Activated naive CD4-positive, alpha-beta T cell treated with anti-CD3 and anti-CD28 coated beads, Interleukin-2, amount 10 ng/mL, durations not matched to agents 7 days and 5 days (primary cell): ENCODE measurements around the gene NSG1.

Source experiments
- CTCF ChIA-PET: fragments of 350-600 bp; sonication (Branson Sonifier 250); formaldehyde crosslinking; loops from one replicate; lab custom pipeline; 2021; ENCODE audit warnings: antibody characterized with exemption; lab: Charles Lee
- DNase-seq: peaks from one replicate; pipeline ENCODE4 v3.0.0-alpha.2; 2020
- H3K27ac Mint-ChIP-seq: one replicate; pipeline ENCODE4 v1.8.0; 2021; ENCODE audit warnings: mild to moderate bottlenecking, moderate library complexity, mixed read lengths
- H3K27me3 Mint-ChIP-seq: one replicate; pipeline ENCODE4 v1.8.0; 2021; ENCODE audit warnings: mild to moderate bottlenecking, mixed read lengths
- H3K36me3 Mint-ChIP-seq: one replicate; pipeline ENCODE4 v1.8.0; 2021; ENCODE audit warnings: mixed read lengths
- H3K4me1 Mint-ChIP-seq: one replicate; pipeline ENCODE4 v1.8.0; 2021; ENCODE audit warnings: mixed read lengths
- H3K4me3 Mint-ChIP-seq: one replicate; pipeline ENCODE4 v1.8.0; 2021; ENCODE audit warnings: mild to moderate bottlenecking, moderate library complexity, mixed read lengths
- H3K9me3 Mint-ChIP-seq: one replicate; pipeline ENCODE4 v1.8.0; 2021; ENCODE audit warnings: mixed read lengths

The NSG1 gene

GRCh38 chr4:4395849-4396627, 9.1 kb downstream of the NSG1 start:
- no peak for DNase-seq
- peaks cover 4% of the 10 kb centered on the region for H3K9me3 Mint-ChIP-seq
- no peaks in the 10 kb centered on the region for H3K36me3 Mint-ChIP-seq
- peaks cover 13% of the 10 kb centered on the region for H3K27me3 Mint-ChIP-seq
- H3K4me1 Mint-ChIP-seq: no peaks in the 10 kb centered on the region
- CTCF ChIA-PET: interaction anchor here (1.6 to 1.8 kb wide), 2 partner anchors 12 to 35 kb away, joined by 5 read pairs; no protein-coding TSS in a partner anchor
- H3K27ac Mint-ChIP-seq: no peak overlapping the region
- H3K4me3 Mint-ChIP-seq: no peak overlapping the region

- Mint-ChIP-seq H3K27me3 (peaks cover 13% of the 10 kb centered on the region), H3K4me3 (no peak overlapping the region), H3K36me3 (no peaks in the 10 kb centered on the region), H3K9me3 (peaks cover 4% of the 10 kb centered on the region), H3K4me1 (no peaks in the 10 kb centered on the region), H3K27ac (no peak overlapping the region)
- no peak for DNase-seq
- CTCF ChIA-PET: no interaction called here
Measured at GRCh38 chr4:4396628-4397440, 9.9 kb downstream of the NSG1 start.

GRCh38 chr4:4397441-4397819, 10.5 kb downstream of the NSG1 start:
- DNase-seq: no peak
- no peaks in the 10 kb centered on the region for H3K36me3 Mint-ChIP-seq
- no peak overlapping the region for H3K27ac Mint-ChIP-seq
- H3K27me3 Mint-ChIP-seq: peaks cover 13% of the 10 kb centered on the region
- no peaks in the 10 kb centered on the region for H3K4me1 Mint-ChIP-seq
- CTCF ChIA-PET: no interaction called here
- no peak overlapping the region for H3K4me3 Mint-ChIP-seq
- peaks cover 4% of the 10 kb centered on the region for H3K9me3 Mint-ChIP-seq

- H3K4me3 Mint-ChIP-seq: no peak overlapping the region
- CTCF ChIA-PET: interaction anchor here (0.7 to 1.5 kb wide), 2 partner anchors 14 to 61 kb away, joined by 3 to 4 read pairs; no protein-coding TSS in a partner anchor
- no peak overlapping the region for H3K27ac Mint-ChIP-seq
- no peaks in the 10 kb centered on the region for H3K4me1 Mint-ChIP-seq
- peaks cover 4% of the 10 kb centered on the region for H3K9me3 Mint-ChIP-seq
- H3K36me3 Mint-ChIP-seq: no peaks in the 10 kb centered on the region
- peaks cover 10% of the 10 kb centered on the region for H3K27me3 Mint-ChIP-seq
- DNase-seq: no peak
Measured at GRCh38 chr4:4398430-4398829, 11.5 kb downstream of the NSG1 start.

GRCh38 chr4:4401036-4401435, 14.1 kb downstream of the NSG1 start:
- H3K27me3 Mint-ChIP-seq: peaks cover 7% of the 10 kb centered on the region
- no peak overlapping the region for H3K4me3 Mint-ChIP-seq
- no peaks in the 10 kb centered on the region for H3K36me3 Mint-ChIP-seq
- CTCF ChIA-PET: no interaction called here
- H3K4me1 Mint-ChIP-seq: no peaks in the 10 kb centered on the region
- no peak overlapping the region for H3K27ac Mint-ChIP-seq
- no peak for DNase-seq
- H3K9me3 Mint-ChIP-seq: peaks cover 4% of the 10 kb centered on the region

- Mint-ChIP-seq H3K9me3 (peaks cover 4% of the 10 kb centered on the region), H3K4me3 (no peak overlapping the region), H3K27ac (no peak overlapping the region), H3K4me1 (no peaks in the 10 kb centered on the region), H3K36me3 (no peaks in the 10 kb centered on the region), H3K27me3 (no peaks in the 10 kb centered on the region)
- DNase-seq: no peak
- CTCF ChIA-PET: no interaction called here
Measured at GRCh38 chr4:4402966-4403365, 16.1 kb downstream of the NSG1 start.

- no peaks in the 10 kb centered on the region for H3K27me3 Mint-ChIP-seq
- no peak for DNase-seq
- H3K9me3 Mint-ChIP-seq: no peaks in the 10 kb centered on the region
- no peaks in the 10 kb centered on the region for H3K4me1 Mint-ChIP-seq
- CTCF ChIA-PET: no interaction called here
- H3K36me3 Mint-ChIP-seq: no peaks in the 10 kb centered on the region
- no peak overlapping the region for H3K27ac Mint-ChIP-seq
- H3K4me3 Mint-ChIP-seq: no peak overlapping the region
Measured at GRCh38 chr4:4405358-4405962, 18.6 kb downstream of the NSG1 start.

GRCh38 chr4:4406455-4407298, 19.8 kb downstream of the NSG1 start:
- Mint-ChIP-seq H3K27ac (no peak overlapping the region), H3K9me3 (no peaks in the 10 kb centered on the region), H3K36me3 (no peaks in the 10 kb centered on the region), H3K4me1 (no peaks in the 10 kb centered on the region), H3K27me3 (no peaks in the 10 kb centered on the region), H3K4me3 (no peak overlapping the region)
- CTCF ChIA-PET: no interaction called here
- no peak for DNase-seq

GRCh38 chr4:4407299-4408131, 20.6 kb downstream of the NSG1 start:
- no peak overlapping the region for H3K4me3 Mint-ChIP-seq
- H3K4me1 Mint-ChIP-seq: no peaks in the 10 kb centered on the region
- no peak overlapping the region for H3K27ac Mint-ChIP-seq
- CTCF ChIA-PET: no interaction called here
- DNase-seq: no peak
- no peaks in the 10 kb centered on the region for H3K36me3 Mint-ChIP-seq
- no peaks in the 10 kb centered on the region for H3K27me3 Mint-ChIP-seq
- no peaks in the 10 kb centered on the region for H3K9me3 Mint-ChIP-seq

GRCh38 chr4:4408132-4408523, 21.2 kb downstream of the NSG1 start:
- no peaks in the 10 kb centered on the region for H3K27me3 Mint-ChIP-seq
- DNase-seq: no peak
- no peaks in the 10 kb centered on the region for H3K9me3 Mint-ChIP-seq
- CTCF ChIA-PET: no interaction called here
- H3K4me1 Mint-ChIP-seq: no peaks in the 10 kb centered on the region
- H3K27ac Mint-ChIP-seq: no peak overlapping the region
- no peak overlapping the region for H3K4me3 Mint-ChIP-seq
- H3K36me3 Mint-ChIP-seq: no peaks in the 10 kb centered on the region

- H3K4me1 Mint-ChIP-seq: no peaks in the 10 kb centered on the region
- H3K4me3 Mint-ChIP-seq: no peak overlapping the region
- H3K36me3 Mint-ChIP-seq: no peaks in the 10 kb centered on the region
- CTCF ChIA-PET: no interaction called here
- no peak for DNase-seq
- no peak overlapping the region for H3K27ac Mint-ChIP-seq
- H3K27me3 Mint-ChIP-seq: no peaks in the 10 kb centered on the region
- no peaks in the 10 kb centered on the region for H3K9me3 Mint-ChIP-seq
Measured at GRCh38 chr4:4408576-4409335, 21.9 kb downstream of the NSG1 start.

GRCh38 chr4:4409416-4410115, 22.7 kb downstream of the NSG1 start:
- no peak overlapping the region for H3K4me3 Mint-ChIP-seq
- H3K9me3 Mint-ChIP-seq: no peaks in the 10 kb centered on the region
- DNase-seq: no peak
- H3K27ac Mint-ChIP-seq: no peak overlapping the region
- CTCF ChIA-PET: no interaction called here
- H3K27me3 Mint-ChIP-seq: no peaks in the 10 kb centered on the region
- H3K4me1 Mint-ChIP-seq: no peaks in the 10 kb centered on the region
- no peaks in the 10 kb centered on the region for H3K36me3 Mint-ChIP-seq
